Fibroblast of lung (primary cell): ENCODE data around the gene AGBL1.

ENCODE experiments used
- CTCF ChIP-seq, 2 donors: IDR thresholded peaks in 1 of 2; conservative IDR thresholded peaks in 1 of 2; 1 replicate in 1 of 2; 2 replicates in 1 of 2; pipeline ENCODE4 v1.5.1; 2011 to 2012; ENCODE audit warnings: low read length in 2 of 2, control low read depth in 1 of 2, inconsistent platforms in 1 of 2, low read depth in 1 of 2, mild to moderate bottlenecking in 1 of 2
- EZH2 ChIP-seq: IDR thresholded peaks from 2 replicates; pipeline ENCODE4 v1.5.1; 2012; ENCODE audit warnings: low read length, control low read depth, mild to moderate bottlenecking; ENCODE audit errors: missing control alignments

- TF ChIP-seq CTCF (conservative IDR thresholded peaks at IDR 0.05 in 1 of 2, IDR thresholded peaks at IDR 0.05 in 1 of 2; ENCODE audit: low read depth in 1 of 2, low read length in 2 of 2) (no peak), EZH2 (no peak)
Measured at GRCh38 chr15:86138798-86139197, 59.1 kb downstream of the AGBL1 start.
